Placental pericyte (primary cell): ENCODE results near the gene NRP2. TPM values are rescaled to one million over a fixed set of nuclear protein-coding genes. Genes with fewer than 3 reads are reported as not detected.

Source experiments
- total RNA-seq: library from RNA; depleted of rRNA; stranded (reverse); fragments of >200 nt; gene quantifications from 2 replicates; pipeline ENCODE4 v1.2.3, GENCODE V29; 2012

Gene NRP2, protein sequence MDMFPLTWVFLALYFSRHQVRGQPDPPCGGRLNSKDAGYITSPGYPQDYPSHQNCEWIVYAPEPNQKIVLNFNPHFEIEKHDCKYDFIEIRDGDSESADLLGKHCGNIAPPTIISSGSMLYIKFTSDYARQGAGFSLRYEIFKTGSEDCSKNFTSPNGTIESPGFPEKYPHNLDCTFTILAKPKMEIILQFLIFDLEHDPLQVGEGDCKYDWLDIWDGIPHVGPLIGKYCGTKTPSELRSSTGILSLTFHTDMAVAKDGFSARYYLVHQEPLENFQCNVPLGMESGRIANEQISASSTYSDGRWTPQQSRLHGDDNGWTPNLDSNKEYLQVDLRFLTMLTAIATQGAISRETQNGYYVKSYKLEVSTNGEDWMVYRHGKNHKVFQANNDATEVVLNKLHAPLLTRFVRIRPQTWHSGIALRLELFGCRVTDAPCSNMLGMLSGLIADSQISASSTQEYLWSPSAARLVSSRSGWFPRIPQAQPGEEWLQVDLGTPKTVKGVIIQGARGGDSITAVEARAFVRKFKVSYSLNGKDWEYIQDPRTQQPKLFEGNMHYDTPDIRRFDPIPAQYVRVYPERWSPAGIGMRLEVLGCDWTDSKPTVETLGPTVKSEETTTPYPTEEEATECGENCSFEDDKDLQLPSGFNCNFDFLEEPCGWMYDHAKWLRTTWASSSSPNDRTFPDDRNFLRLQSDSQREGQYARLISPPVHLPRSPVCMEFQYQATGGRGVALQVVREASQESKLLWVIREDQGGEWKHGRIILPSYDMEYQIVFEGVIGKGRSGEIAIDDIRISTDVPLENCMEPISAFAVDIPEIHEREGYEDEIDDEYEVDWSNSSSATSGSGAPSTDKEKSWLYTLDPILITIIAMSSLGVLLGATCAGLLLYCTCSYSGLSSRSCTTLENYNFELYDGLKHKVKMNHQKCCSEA
- total RNA-seq: 132 and 413 TPM in 2 replicates

DNA sequence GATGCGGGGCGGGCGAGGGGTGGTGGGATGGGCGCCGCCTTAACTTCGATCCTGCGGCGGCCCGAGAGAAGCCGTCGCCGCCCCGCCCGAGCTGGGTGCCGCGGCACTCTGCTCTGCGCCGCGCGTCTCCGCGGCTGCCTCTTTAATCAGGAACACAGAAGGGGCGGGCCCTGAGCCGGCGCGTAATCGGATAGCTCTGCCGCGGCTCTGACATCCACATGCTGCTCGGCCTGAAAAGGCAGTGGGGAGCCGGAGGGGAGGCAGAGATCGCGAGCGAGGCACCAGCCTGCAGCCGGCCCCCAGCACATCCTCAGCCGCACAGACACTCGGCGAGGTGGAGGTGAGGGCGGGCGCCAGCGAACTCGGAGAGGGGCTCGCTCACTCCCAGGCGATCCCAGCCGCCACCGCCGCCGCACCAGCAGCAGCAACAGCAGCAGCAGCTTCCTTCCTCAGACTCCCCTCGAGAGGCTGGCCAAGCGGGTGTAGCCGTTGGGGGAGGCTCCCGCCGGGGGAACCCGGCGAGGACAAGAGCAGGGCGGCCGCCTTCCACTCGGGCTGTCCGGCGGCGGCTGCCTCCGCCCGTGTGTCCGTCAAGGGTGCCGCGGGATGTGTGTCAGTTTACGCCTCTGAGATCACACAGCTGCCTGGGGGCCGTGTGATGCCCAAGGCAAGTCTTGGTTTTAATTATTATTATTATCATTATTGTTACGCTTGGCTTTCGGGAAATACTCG lies at the start of gene NRP2:
Gene NRP2, plus strand, starts transcription at position 263 of the 732 bp plus-strand sequence. CDS start 790 bp downstream, outside the sequence.

